Hindlimb muscle (tissue), 1 donor: Measurements from ENCODE around the gene THRB. TPM values are rescaled to one million over a fixed set of nuclear protein-coding genes. Genes with fewer than 3 reads are reported as not detected.
"Not testable (repeated sequence)": the region's sequence is repeated elsewhere in the genome, so short reads cannot be mapped to it uniquely, and the experiment has no call there.

Experiments
- DNase-seq: peaks from one replicate; pipeline ENCODE4 v3.0.0-alpha.2; 2013
- polyA plus RNA-seq: library from polyadenylated mRNA; unstranded; fragments of 120-200 nt; gene quantifications from one replicate; pipeline ENCODE4 v1.2.1, GENCODE V29; 2013; ENCODE audit not compliant: insufficient read length

Gene THRB
- polyA plus RNA-seq, 1 donor = 1.3 TPM

- no peak for DNase-seq
Observed at GRCh38 chr3:24446032-24446431, 48.6 kb downstream of the THRB start.

DNA sequence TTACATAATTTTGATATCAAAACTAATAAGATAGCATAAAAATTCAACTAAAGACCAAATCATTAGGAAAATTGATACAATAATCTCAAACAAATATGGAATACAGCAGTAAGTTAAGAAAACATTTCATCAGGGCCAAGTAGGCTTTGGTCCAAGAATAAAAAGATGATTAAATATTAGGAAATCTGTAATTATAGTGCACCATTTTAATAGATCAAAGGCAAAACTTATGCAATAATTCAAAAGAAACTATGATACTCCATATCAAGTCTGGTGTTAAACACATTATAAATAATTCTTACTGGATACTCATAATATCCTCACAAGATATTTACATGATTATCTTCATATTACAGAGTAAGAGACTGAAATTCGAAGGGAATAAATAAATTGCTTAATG is 51.2 kb downstream of the THRB start:
- DNase-seq = no peak

DNA sequence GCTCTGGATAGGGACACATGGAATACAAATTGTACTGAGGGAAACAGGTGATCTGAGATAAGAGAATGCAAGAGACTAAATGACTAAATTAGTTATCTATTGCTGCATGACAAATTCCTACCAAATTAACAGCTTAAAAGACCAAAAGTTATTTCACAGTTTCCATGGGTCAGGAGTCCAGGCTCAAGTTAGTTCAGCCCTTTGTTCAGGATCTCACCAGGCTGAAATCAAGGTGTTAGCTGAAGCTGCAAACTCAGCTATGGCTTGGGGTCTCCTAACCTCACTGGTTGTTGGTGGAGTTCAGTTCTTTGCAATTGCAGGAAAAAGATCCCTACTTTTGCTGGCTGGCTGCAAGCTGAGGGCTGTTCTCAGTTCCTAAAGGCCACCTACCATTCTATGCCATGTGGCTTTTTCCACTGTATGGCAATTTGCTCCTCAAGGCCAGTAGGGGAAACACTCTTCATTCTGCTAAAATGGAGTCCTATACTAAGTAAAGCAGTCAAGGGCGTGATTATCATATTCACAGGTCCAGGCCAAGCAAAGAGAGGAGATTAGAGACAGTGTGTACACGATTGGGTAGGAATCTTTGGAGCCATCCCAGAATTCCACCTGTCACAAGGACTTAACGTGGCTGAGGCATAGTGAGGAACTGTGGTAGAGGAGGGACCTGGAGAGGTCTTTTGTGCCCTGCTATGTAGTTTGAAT is 53.7 kb downstream of the THRB start:
- no peak for DNase-seq

DNA sequence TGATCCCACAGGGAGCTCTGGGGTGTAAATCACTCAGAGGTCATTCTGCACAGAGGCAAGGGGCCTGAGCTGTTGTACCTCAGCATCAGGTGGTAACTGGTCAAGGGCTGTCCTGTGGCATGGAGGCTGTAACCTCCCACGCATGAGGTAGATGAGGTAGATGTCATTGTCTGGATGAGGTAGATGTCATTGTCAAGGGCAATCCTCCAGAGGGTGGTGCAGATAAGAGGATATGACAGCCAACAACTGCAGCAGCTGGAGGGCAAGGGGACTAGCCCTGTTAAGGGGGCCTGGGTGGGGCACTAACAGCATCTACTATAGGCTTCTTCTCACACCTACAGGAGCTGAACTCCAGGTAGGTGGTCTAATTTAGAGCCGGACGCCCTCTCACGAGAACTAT is 55.6 kb downstream of the THRB start:
- no peak for DNase-seq

DNA sequence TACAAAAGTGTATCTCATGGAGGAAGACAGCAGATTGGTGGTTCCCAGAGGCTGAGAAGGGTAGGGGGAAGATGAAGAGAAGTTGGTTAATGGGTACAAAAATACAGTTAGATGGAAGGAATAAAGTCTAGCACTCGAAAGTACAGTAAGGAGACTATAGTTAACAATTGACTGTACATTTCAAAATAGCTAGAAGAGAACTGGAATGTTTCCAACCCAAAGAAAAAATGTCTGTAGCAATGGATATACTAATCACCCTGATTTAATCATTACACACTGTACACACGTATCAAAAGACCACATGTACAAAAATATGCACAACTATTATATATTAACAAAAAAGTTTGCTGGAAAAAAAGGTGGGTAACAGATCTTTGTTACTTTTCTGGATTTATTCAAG is 57.3 kb downstream of the THRB start:
- DNase-seq = no peak

DNA sequence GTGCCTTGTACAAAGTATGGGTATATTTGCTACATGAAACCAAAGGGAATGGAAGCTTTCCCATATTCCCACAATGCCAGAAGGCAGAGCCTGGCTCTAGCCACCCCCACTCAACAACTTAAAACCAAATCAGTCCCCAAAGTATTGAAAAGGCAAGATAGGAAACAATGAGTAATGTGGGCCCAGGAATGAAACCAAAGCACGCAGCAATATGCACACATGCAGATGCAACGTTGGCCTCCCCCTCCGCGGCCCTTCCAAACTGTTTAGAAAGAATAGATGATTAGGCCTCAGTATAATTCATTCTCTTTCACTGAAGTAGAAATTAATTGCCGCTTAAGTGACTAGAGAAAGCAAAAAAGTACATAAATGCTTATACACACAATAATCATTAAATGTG is 59.1 kb downstream of the THRB start:
- no peak for DNase-seq

GRCh38 chr3:24434651-24435050 is 60.0 kb downstream of the THRB start:
- no peak for DNase-seq

- DNase-seq = no peak
Observed at GRCh38 chr3:24433838-24434591, 60.6 kb downstream of the THRB start.

DNA sequence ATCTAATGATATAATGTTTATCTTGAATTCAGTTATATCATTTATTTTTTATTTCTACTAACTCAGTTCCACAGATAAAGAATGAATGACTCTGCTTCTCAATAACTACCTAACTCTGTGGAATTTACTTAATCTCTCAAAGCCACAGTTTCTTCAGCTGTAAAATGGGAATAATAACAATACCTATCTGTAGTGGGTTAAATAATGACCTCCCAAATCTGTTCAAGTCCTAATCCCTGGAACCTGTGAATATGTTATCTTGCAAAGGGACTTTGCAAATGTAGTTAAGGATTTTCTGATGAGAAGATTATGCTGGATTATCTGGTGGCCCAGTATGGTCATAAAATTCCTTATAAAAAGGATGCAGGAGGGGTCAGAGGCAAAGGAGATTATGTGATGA is 61.7 kb downstream of the THRB start:
- DNase-seq = no peak

DNA sequence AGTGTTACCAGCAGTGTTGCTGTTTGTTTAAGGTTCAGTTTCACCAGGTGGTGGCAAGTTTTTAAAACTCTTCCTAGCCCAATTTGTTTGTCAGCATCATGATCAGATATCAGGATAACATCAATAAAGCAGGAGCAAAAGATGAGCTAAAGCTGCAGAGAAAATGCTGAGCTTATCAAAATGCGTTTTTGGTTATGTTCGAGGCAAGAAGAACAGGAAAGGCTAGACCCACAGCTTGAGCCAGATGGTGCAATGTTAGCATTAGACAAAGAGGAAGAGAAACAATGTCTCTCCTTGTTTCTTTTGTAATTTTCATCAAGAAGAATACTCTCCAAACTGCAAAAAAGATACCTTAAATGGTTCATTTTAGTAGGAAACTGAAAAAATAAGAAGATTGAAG is 66.2 kb downstream of the THRB start:
- DNase-seq = no peak

GRCh38 chr3:24426896-24427295 is 67.8 kb downstream of the THRB start:
- DNase-seq = no peak

GRCh38 chr3:24420829-24421228 is 73.8 kb downstream of the THRB start:
- not testable (repeated sequence) for DNase-seq

DNA sequence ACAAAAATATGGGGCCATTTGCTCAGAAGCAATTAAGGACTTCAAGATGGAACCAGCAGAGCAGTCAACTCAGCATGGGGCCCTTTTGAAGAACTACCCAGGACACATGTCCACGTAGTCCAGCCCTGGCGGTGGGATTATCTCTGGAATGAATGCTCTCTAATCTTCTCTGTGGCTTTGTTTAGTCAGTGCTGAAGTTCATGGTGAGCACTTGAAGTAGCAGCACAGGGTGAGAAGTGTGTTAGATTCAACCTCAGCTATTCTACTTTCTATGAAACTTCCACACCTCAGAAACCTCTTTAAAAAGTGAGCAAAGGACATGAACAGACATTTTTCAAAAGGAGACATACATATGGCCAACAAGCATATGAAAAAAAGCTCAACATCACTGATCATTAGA is 74.4 kb downstream of the THRB start:
- DNase-seq = no peak

DNA sequence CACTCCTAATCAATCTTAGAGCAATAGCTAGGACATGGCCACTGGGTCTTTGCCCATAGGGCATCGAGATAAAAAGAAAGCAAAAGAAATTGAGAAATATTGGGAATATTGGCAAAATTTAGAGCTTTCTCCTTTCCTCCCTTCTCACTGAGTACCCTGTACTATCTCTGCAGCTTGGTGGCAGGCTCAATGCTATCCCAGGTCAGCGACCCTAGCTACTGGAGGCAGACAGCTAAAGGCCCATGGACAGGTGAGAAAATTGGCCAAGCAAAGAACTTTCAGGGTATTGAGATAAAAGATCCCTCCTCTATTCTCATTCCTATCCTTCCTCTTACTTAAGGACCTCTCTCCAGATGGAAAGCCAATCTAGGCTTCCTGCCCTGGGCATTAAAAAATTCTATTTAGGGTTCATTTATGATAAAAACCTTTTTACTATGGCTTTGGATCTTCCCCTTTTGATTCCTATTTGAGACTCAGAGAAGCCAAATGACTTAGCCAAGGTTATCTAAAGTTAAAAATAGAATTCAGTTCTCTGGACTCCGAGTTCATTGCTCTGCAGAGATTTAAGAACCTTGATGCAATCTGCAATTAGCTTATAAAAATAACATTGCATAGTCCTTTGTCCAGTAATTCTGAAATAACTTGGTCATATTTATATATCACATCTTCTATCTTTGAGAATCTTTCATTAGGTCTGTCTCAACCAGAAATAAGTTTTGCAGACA is 75.4 kb downstream of the THRB start:
- DNase-seq = no peak

DNA sequence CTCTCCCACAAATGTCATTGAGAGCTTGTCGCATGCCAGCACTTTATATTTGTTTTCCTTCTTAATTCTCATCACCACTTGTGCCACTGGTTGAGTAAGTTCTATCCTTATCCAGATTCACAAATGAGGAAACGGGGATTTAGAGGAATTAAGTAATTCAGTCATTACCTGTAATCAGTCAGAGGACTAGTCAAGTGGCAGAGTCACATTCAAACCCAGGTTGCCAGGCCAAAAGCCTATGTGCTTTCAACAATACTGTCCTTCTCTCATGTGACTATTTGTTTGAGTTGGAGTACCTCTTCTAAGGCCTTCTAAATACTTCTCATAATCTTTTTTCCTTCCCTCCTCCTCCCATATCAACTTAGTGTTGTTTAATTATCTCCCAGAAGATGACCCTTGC is 76.9 kb downstream of the THRB start:
- no peak for DNase-seq

- no peak for DNase-seq
Observed at GRCh38 chr3:24416224-24416623, 78.4 kb downstream of the THRB start.

GRCh38 chr3:24415824-24416223 is 78.8 kb downstream of the THRB start:
- DNase-seq = no peak

DNA sequence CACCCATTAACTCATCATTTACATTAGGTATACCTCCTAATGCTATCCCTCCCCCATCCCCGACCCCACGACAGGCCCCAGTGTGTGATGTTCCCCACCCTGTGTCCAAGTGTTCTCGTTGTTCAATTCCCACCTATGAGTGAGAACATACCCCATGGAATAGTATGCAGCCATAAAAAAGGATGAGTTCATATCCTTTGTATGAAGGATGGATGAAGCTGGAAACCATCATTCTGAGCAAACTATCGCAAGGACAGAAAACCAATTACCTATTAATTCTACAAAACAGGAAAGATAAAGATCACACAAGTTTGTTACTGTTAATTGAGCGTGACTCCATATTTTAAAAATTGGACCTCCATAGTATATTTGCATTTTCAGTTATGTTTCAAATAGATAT is 81.0 kb downstream of the THRB start:
- DNase-seq = not testable (repeated sequence)

- DNase-seq = no peak
Observed at GRCh38 chr3:24410860-24411259, 83.8 kb downstream of the THRB start.

- no peak for DNase-seq
Observed at GRCh38 chr3:24407980-24408680, 86.5 kb downstream of the THRB start.

DNA sequence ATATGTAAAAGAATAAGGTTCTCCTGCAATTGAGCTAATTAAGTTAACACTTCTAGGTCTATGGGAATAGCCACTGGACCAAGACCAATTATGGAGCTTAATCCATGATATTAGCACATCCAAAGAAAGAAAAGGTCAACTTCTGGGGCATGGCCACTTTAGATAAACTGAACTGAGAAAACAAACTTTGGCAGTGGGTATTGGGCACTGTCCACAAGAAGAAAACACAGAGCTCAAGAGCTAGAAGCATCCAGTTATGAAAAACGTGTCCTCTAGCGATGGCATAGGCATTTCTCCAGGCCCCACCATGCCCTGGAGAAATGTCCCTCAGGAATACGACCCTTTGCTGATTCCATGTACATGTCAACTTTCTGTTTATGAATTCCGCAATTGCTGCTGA is 87.8 kb downstream of the THRB start:
- no peak for DNase-seq

DNA sequence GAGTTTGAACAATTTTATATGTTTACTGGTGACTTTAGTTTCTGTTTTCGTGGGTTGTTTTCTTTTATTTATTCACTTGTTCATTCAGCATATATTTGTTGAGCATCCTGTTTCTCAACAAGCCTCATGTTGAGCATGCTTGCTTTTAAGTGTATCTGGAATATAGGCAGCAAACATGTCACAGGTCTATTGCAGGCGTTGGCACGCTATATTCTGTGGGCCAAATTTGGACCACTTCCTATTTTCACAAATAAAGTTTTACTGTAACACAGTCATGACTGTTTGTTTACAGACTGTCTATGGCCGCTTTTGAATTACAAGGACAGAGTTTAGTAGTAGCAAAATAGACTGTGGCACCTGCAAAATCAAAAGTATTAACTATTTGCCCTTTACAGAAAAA is 89.6 kb downstream of the THRB start:
- DNase-seq = no peak

- DNase-seq = no peak
Observed at GRCh38 chr3:24401811-24402185, 92.9 kb downstream of the THRB start.
